Peyer's patch (tissue), 4 donors: ENCODE results near the gene SSH2. TPM values are rescaled to one million over a fixed set of nuclear protein-coding genes. Genes with fewer than 3 reads are reported as not detected.

Experiments used
- DNase-seq, 3 donors: peaks; one replicate each; pipeline ENCODE4 v3.0.0-alpha.2; 2017 to 2019
- H3K27ac ChIP-seq, 4 donors: fragments of 200-600 bp; sonication (generic); one replicate each; pipeline ENCODE4 v1.5.1; 2016 to 2019
- H3K27me3 ChIP-seq, 2 donors: fragments of 200-600 bp; sonication (generic); one replicate each; pipeline ENCODE4 v1.5.1; 2019
- H3K36me3 ChIP-seq, 3 donors: fragments of 200-600 bp; sonication (generic); one replicate each; pipeline ENCODE4 v1.5.1; 2016 to 2019
- H3K4me1 ChIP-seq, 4 donors: fragments of 200-600 bp; sonication (generic); one replicate each; pipeline ENCODE4 v1.5.1; 2016 to 2019
- H3K4me3 ChIP-seq, 4 donors: fragments of 200-600 bp; sonication (generic); 1 replicate in 3 of 4; 2 replicates in 1 of 4; pipeline ENCODE4 v1.5.1; 2016 to 2019; ENCODE audit warnings: mild to moderate bottlenecking in 1 of 4
- H3K9me3 ChIP-seq, 4 donors: fragments of 200-600 bp; sonication (generic); one replicate each; pipeline ENCODE4 v1.5.1; 2016 to 2019; ENCODE audit warnings: mild to moderate bottlenecking in 1 of 4
- CTCF ChIP-seq, 6 experiments: fragments of 450-650 bp in 4 of 6; fragments of 200-600 bp in 2 of 6; sonication (generic) in 1 of 6; IDR thresholded peaks; one replicate each; pipeline ENCODE4 v1.5.1; 2017 to 2019; ENCODE audit warnings: antibody characterized with exemption in 6 of 6, mild to moderate bottlenecking in 3 of 6, moderate library complexity in 1 of 6
- POLR2A ChIP-seq, 2 donors: fragments of 450-650 bp; IDR thresholded peaks; one replicate each; pipeline ENCODE4 v1.5.1; 2017; ENCODE audit warnings: antibody characterized with exemption in 2 of 2, mild to moderate bottlenecking in 2 of 2, moderate library complexity in 2 of 2
- total RNA-seq, 4 donors: library from RNA; depleted of rRNA; stranded (reverse); fragments of >200 nt; gene quantifications; one replicate each; pipeline ENCODE4 v1.1.0, GENCODE V29; 2016

SSH2 gene
- total RNA-seq, 4 donors from 2014 or later: 45.4 to 139 (median 58.2) TPM

- H3K9me3 ChIP-seq: peaks cover 0 to 4% (median 0%) of the 10 kb centered on the region in 4 donors
- DNase-seq: peak; percentile 87 to 93 (median 90)
- peak overlapping the region; percentile 20 to 53 (median 42) for H3K4me3 ChIP-seq
- no peaks in the 10 kb centered on the region for H3K27me3 ChIP-seq
- peaks cover 5 to 58% (median 46%) of the 10 kb centered on the region in 4 donors for H3K4me1 ChIP-seq
- H3K27ac ChIP-seq: peak overlapping the region in 2 of 4 donors; percentile 1 to 74
- H3K36me3 ChIP-seq: no peaks in the 10 kb centered on the region
- peak; percentile 62 to 80 (median 72) for TF ChIP-seq CTCF (IDR thresholded peaks at IDR 0.05)
- TF ChIP-seq POLR2A (IDR thresholded peaks at IDR 0.05): no peak
Observed at GRCh38 chr17:29617125-29617480, 312.9 kb downstream of the SSH2 start.

- TF ChIP-seq CTCF (IDR thresholded peaks at IDR 0.05) (no peak), POLR2A (IDR thresholded peaks at IDR 0.05) (no peak)
- no peak for DNase-seq
- H3K4me1 ChIP-seq: peaks cover 5 to 55% (median 45%) of the 10 kb centered on the region in 4 donors
- no peaks in the 10 kb centered on the region for H3K27me3 ChIP-seq
- H3K36me3 ChIP-seq: no peaks in the 10 kb centered on the region
- peak overlapping the region; percentile 20 to 53 (median 43) for H3K4me3 ChIP-seq
- peak overlapping the region in 3 of 4 donors; percentile 40 to 59 (median 48) for H3K27ac ChIP-seq
- H3K9me3 ChIP-seq: peaks cover 0 to 4% (median 0%) of the 10 kb centered on the region in 4 donors
Observed at GRCh38 chr17:29616300-29617048, 313.6 kb downstream of the SSH2 start.

- TF ChIP-seq CTCF (IDR thresholded peaks at IDR 0.05) (no peak), POLR2A (IDR thresholded peaks at IDR 0.05) (peak in 1 of 2 donors; percentile 48)
- H3K36me3 ChIP-seq: no peaks in the 10 kb centered on the region
- H3K9me3 ChIP-seq: peaks cover 0 to 4% (median 0%) of the 10 kb centered on the region in 4 donors
- peaks cover 5 to 55% (median 45%) of the 10 kb centered on the region in 4 donors for H3K4me1 ChIP-seq
- peak overlapping the region; percentile 32 to 53 (median 43) for H3K4me3 ChIP-seq
- peak overlapping the region; percentile 6 to 59 (median 44) for H3K27ac ChIP-seq
- H3K27me3 ChIP-seq: no peaks in the 10 kb centered on the region
- DNase-seq: peak; percentile 89 to 95 (median 90)
Observed at GRCh38 chr17:29615492-29616299, 314.3 kb downstream of the SSH2 start.

- TF ChIP-seq CTCF (IDR thresholded peaks at IDR 0.05) (peak in 1 of 6 experiments; percentile 7), POLR2A (IDR thresholded peaks at IDR 0.05) (no peak)
- H3K4me3 ChIP-seq: peak overlapping the region; percentile 32 to 53 (median 43)
- peak overlapping the region in 3 of 4 donors; percentile 32 to 59 (median 40) for H3K27ac ChIP-seq
- peak in 2 of 3 donors; percentile 61 to 82 for DNase-seq
- peaks cover 5 to 55% (median 45%) of the 10 kb centered on the region in 4 donors for H3K4me1 ChIP-seq
- H3K27me3 ChIP-seq: no peaks in the 10 kb centered on the region
- H3K9me3 ChIP-seq: peaks cover 0 to 4% (median 0%) of the 10 kb centered on the region in 4 donors
- H3K36me3 ChIP-seq: no peaks in the 10 kb centered on the region
Observed at GRCh38 chr17:29615048-29615385, 315.0 kb downstream of the SSH2 start.

- Histone ChIP-seq H3K36me3 (no peaks in the 10 kb centered on the region), H3K27ac (no peak overlapping the region), H3K9me3 (peaks cover 0 to 4% (median 0%) of the 10 kb centered on the region in 4 donors), H3K4me3 (no peak overlapping the region), H3K4me1 (peaks cover 5 to 55% (median 45%) of the 10 kb centered on the region in 4 donors), H3K27me3 (no peaks in the 10 kb centered on the region)
- no peak for TF ChIP-seq CTCF (IDR thresholded peaks at IDR 0.05)
- TF ChIP-seq POLR2A (IDR thresholded peaks at IDR 0.05): no peak
- no peak for DNase-seq
Observed at GRCh38 chr17:29614349-29615047, 315.5 kb downstream of the SSH2 start.
